Neuron (in vitro differentiated cells): ENCODE results near the gene OR10G8.
"Not testable (repeated sequence)": the region's sequence is repeated elsewhere in the genome, so short reads cannot be mapped to it uniquely, and the experiment has no call there.

ENCODE experiments used
- H2AFZ ChIP-seq: one replicate; pipeline ENCODE4 v1.6.1; 2013; ENCODE audit warnings: low read depth, mild to moderate bottlenecking, inconsistent platforms, low read length, moderate library complexity
- H3K27me3 ChIP-seq: one replicate; pipeline ENCODE4 v1.6.1; 2013; ENCODE audit warnings: low read length; ENCODE audit not compliant: insufficient read depth
- H3K36me3 ChIP-seq: one replicate; pipeline ENCODE4 v1.6.1; 2013; ENCODE audit warnings: low read length; ENCODE audit not compliant: insufficient read depth
- H3K4me1 ChIP-seq: one replicate; pipeline ENCODE4 v1.6.1; 2013; ENCODE audit warnings: low read length; ENCODE audit not compliant: insufficient read depth
- H3K4me3 ChIP-seq: 2 replicates; pipeline ENCODE4 v1.5.1; 2013; ENCODE audit warnings: mild to moderate bottlenecking, low read length, moderate library complexity
- H3K9me3 ChIP-seq: one replicate; pipeline ENCODE4 v1.6.1; 2013; ENCODE audit warnings: low read length

OR10G8 gene

GRCh38 chr11:124026498-124026897, at the start of gene OR10G8:
Gene OR10G8, plus strand, starts transcription at chr11:124026798. Its CDS starts 2,825 bp downstream, at chr11:124029623.
- peaks cover 10% of the 10 kb centered on the region for H3K4me1 ChIP-seq
- no peaks in the 10 kb centered on the region for H3K9me3 ChIP-seq
- H3K36me3 ChIP-seq, result no peaks in the 10 kb centered on the region
- no peak within 1 kb of the TSS for H2AFZ ChIP-seq
- no peak within 1 kb of the TSS for H3K4me3 ChIP-seq
- no peaks in the 10 kb centered on the region for H3K27me3 ChIP-seq

- no peaks in the 10 kb centered on the region for H3K36me3 ChIP-seq
- H3K4me3 ChIP-seq, result no peak within 1 kb of the TSS
- H3K27me3 ChIP-seq, result no peaks in the 10 kb centered on the region
- H2AFZ ChIP-seq, result no peak within 1 kb of the TSS
- no peaks in the 10 kb centered on the region for H3K4me1 ChIP-seq
- H3K9me3 ChIP-seq, result no peaks in the 10 kb centered on the region
Measured at GRCh38 chr11:123977731-123978347, 48.8 kb upstream of the OR10G8 start, which contains the start of gene OR10S1. Gene OR10S1, minus strand, starts transcription at chr11:123977781. Its CDS starts 117 bp downstream, at chr11:123977664.

- Histone ChIP-seq H3K4me1 (no peaks in the 10 kb centered on the region), H3K9me3 (no peaks in the 10 kb centered on the region), H2AFZ (no peak overlapping the region), H3K27me3 (no peaks in the 10 kb centered on the region), H3K4me3 (no peak overlapping the region), H3K36me3 (no peaks in the 10 kb centered on the region)
Measured at GRCh38 chr11:123979311-123979710, 47.3 kb upstream of the OR10G8 start.

- no peak within 1 kb of the TSS for H3K4me3 ChIP-seq
- no peaks in the 10 kb centered on the region for H3K9me3 ChIP-seq
- no peaks in the 10 kb centered on the region for H3K36me3 ChIP-seq
- H3K27me3 ChIP-seq, result peaks cover 2% of the 10 kb centered on the region
- H2AFZ ChIP-seq, result no peak within 1 kb of the TSS
- H3K4me1 ChIP-seq, result no peaks in the 10 kb centered on the region
Measured at GRCh38 chr11:123995119-123995518, 31.5 kb upstream of the OR10G8 start, which contains the start of gene OR10G6. Gene OR10G6, minus strand, starts transcription at chr11:123995161. Its CDS starts 0 bp downstream, at chr11:123995161.

GRCh38 chr11:124012697-124013096, 13.9 kb upstream of the OR10G8 start, which contains the start of gene OR10G4:
Gene OR10G4, plus strand, starts transcription at chr11:124012997. Its CDS starts 2,578 bp downstream, at chr11:124015575.
- Histone ChIP-seq H3K4me1 (no peaks in the 10 kb centered on the region), H3K4me3 (no peak within 1 kb of the TSS), H3K36me3 (no peaks in the 10 kb centered on the region), H3K27me3 (no peaks in the 10 kb centered on the region), H3K9me3 (no peaks in the 10 kb centered on the region), H2AFZ (no peak within 1 kb of the TSS)

DNA sequence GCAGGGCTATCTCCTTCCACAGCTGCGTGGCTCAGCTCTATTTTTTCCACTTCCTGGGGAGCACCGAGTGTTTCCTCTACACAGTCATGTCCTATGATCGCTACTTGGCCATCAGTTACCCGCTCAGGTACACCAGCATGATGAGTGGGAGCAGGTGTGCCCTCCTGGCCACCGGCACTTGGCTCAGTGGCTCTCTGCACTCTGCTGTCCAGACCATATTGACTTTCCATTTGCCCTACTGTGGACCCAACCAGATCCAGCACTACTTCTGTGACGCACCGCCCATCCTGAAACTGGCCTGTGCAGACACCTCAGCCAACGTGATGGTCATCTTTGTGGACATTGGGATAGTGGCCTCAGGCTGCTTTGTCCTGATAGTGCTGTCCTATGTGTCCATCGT, 10.8 kb upstream of the OR10G8 start:
- not testable (repeated sequence) for H3K9me3 ChIP-seq, H3K4me1 ChIP-seq, H3K27me3 ChIP-seq, H2AFZ ChIP-seq, H3K4me3 ChIP-seq, H3K36me3 ChIP-seq

GRCh38 chr11:124036666-124037065, 10.1 kb downstream of the OR10G8 start:
- H3K36me3 ChIP-seq, result no peaks in the 10 kb centered on the region
- no peaks in the 10 kb centered on the region for H3K9me3 ChIP-seq
- no peaks in the 10 kb centered on the region for H3K4me1 ChIP-seq

DNA sequence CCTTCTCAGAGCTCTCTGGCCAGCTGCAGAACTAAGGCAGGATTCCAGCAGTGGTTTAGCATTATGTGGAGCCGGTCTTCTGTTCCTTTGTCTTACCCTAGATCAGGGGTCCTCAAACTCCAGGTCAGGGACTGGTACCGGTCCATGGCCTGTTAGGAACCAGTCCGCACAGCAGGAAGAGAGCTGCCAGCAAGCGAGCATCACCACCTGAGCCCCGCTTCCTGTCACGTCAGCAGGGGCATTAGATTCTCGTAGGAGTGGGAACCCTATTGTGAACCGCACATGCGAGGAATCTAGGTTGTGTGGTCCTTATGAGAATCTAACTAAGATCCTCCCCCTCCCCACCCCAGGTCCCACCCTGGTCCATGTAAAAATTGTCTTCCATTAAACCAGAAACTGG, 13.0 kb downstream of the OR10G8 start:
- H3K4me3 ChIP-seq, result no peak overlapping the region
- no peaks in the 10 kb centered on the region for H3K9me3 ChIP-seq
- no peak overlapping the region for H2AFZ ChIP-seq
- no peaks in the 10 kb centered on the region for H3K36me3 ChIP-seq
- no peaks in the 10 kb centered on the region for H3K4me1 ChIP-seq
- H3K27me3 ChIP-seq, result no peaks in the 10 kb centered on the region

More at GRCh38 chr11:124036666-124037065, 10.1 kb downstream of the OR10G8 start:
- no peak overlapping the region for H2AFZ ChIP-seq
- H3K4me3 ChIP-seq, result no peak overlapping the region
- no peaks in the 10 kb centered on the region for H3K27me3 ChIP-seq

GRCh38 chr11:124041254-124041653, 14.7 kb downstream of the OR10G8 start, which contains the start of gene OR10G7:
Gene OR10G7, minus strand, starts transcription at chr11:124041325. Its CDS starts 2,324 bp downstream, at chr11:124039001.
- H3K4me3 ChIP-seq, result no peak within 1 kb of the TSS
- no peaks in the 10 kb centered on the region for H3K27me3 ChIP-seq
- H3K9me3 ChIP-seq, result no peaks in the 10 kb centered on the region
- H3K36me3 ChIP-seq, result no peaks in the 10 kb centered on the region
- no peak within 1 kb of the TSS for H2AFZ ChIP-seq
- H3K4me1 ChIP-seq, result no peaks in the 10 kb centered on the region

DNA sequence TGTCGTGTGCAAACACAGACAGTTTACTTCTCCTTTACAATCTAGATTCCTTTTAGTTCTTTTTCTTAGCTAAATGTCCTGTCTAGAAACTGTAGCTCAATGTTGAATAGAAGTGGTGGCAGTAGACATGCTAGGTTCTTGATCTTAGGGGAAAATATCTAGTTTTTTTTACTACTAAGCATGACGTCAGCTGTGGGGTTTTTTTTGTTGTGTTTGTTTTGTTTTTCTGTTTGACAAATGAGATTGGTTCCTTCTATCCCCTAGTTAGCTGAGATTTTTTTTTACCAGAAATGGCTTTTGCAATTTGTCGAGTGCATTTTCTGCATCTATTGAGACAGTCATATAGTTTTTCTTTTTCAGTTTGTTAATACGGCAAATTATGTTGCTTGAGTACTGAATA, 16.8 kb downstream of the OR10G8 start:
- no peaks in the 10 kb centered on the region for H3K36me3 ChIP-seq
- no peak overlapping the region for H3K4me3 ChIP-seq
- H3K4me1 ChIP-seq, result no peaks in the 10 kb centered on the region
- H3K9me3 ChIP-seq, result no peaks in the 10 kb centered on the region
- H2AFZ ChIP-seq, result no peak overlapping the region
- H3K27me3 ChIP-seq, result peaks cover 2% of the 10 kb centered on the region

GRCh38 chr11:124050748-124051147, 24.1 kb downstream of the OR10G8 start:
- no peaks in the 10 kb centered on the region for H3K36me3 ChIP-seq
- H3K4me3 ChIP-seq, result no peak overlapping the region
- no peaks in the 10 kb centered on the region for H3K4me1 ChIP-seq
- H2AFZ ChIP-seq, result no peak overlapping the region
- H3K27me3 ChIP-seq, result peaks cover 6% of the 10 kb centered on the region
- H3K9me3 ChIP-seq, result no peaks in the 10 kb centered on the region

GRCh38 chr11:124052966-124053365, 26.4 kb downstream of the OR10G8 start:
- Histone ChIP-seq H3K9me3 (no peaks in the 10 kb centered on the region), H3K4me3 (no peak overlapping the region), H3K4me1 (no peaks in the 10 kb centered on the region), H2AFZ (no peak overlapping the region), H3K27me3 (peaks cover 4% of the 10 kb centered on the region), H3K36me3 (no peaks in the 10 kb centered on the region)

DNA sequence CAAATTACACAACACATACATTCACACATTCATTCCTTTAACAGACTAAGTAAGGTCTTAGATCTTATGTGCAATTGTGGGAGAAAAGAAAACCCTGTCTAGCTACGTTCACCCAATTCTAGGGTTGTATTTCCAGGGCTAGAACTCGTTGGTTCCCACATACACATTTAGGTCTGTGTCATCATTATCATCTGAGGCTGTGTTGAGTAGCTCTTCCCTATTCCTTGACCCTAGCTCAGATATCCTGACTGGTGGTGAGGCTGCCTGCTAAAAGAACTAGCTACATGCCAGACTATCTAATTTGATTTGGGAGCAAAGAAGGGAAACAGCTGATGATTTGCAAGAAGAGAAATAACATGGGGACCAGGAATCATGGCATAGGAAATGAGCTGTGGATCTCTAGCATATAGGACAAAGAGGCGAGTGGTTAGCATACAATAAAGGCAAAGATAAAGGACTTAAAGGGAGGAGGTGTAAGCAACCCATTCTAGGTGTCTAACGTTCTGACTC, 42.1 kb downstream of the OR10G8 start:
- Histone ChIP-seq H3K4me3 (no peak overlapping the region), H3K4me1 (no peaks in the 10 kb centered on the region), H3K36me3 (no peaks in the 10 kb centered on the region), H3K9me3 (no peaks in the 10 kb centered on the region), H3K27me3 (peaks cover 5% of the 10 kb centered on the region), H2AFZ (no peak overlapping the region)
